GM12892 (cell line): ENCODE data around the gene TOMM6.

Experiments used
- POLR2A ChIP-seq: IDR thresholded peaks from 2 replicates; pipeline ENCODE4 v1.6.1; 2011; ENCODE audit warnings: low read depth, low read length, control low read depth
- POLR2AphosphoS5 ChIP-seq: IDR thresholded peaks from 2 replicates; pipeline ENCODE4 v1.6.1; 2011; ENCODE audit warnings: low read depth, low read length, control low read depth

- TF ChIP-seq POLR2A (no peak), POLR2AphosphoS5 (no peak)
These were observed 37.4 kb downstream of the TOMM6 start for GRCh38 chr6:41824571-41825569.
